SK-N-MC (cell line): ENCODE measurements around the gene NRCAM.

Experiments used
- DNase-seq: peaks from one replicate; pipeline ENCODE4 v3.0.0-alpha.2; 2011; ENCODE audit warnings: low read depth, low spot score
- H3K27ac ChIP-seq: fragments of 200-600 bp; sonication (generic); 2 replicates; pipeline ENCODE4 v1.5.1; 2016; ENCODE audit warnings: mixed run types
- H3K36me3 ChIP-seq: fragments of 200-600 bp; sonication (generic); 2 replicates; pipeline ENCODE4 v1.6.1; 2017; ENCODE audit warnings: antibody characterized with exemption, low read length, mixed read lengths; ENCODE audit not compliant: insufficient read depth
- H3K4me3 ChIP-seq: fragments of 200-600 bp; sonication (generic); 2 replicates; pipeline ENCODE4 v1.5.1; 2016
- H3K9ac ChIP-seq: fragments of 200-600 bp; sonication (generic); 2 replicates; pipeline ENCODE4 v1.8.0; 2017; ENCODE audit warnings: mixed run types, mixed read lengths; ENCODE audit not compliant: insufficient read length
- H3K9me3 ChIP-seq: fragments of 200-600 bp; sonication (generic); 2 replicates; pipeline ENCODE4 v1.6.1; 2017; ENCODE audit warnings: low read depth, mild to moderate bottlenecking, antibody characterized with exemption, low read length, moderate library complexity, mixed read lengths
- EZH2 ChIP-seq: fragments of 200-600 bp; sonication (generic); IDR thresholded peaks from one replicate; pipeline ENCODE4 v1.6.1; 2017; ENCODE audit warnings: antibody characterized with exemption
- FOXP2 ChIP-seq: optimal IDR thresholded peaks from 2 replicates; pipeline ENCODE3; 2011; ENCODE audit warnings: mild to moderate bottlenecking, moderate library complexity; ENCODE audit not compliant: insufficient read depth; ENCODE audit errors: extremely low read length, control extremely low read depth
- POLR2AphosphoS5 ChIP-seq: IDR thresholded peaks from 2 replicates; pipeline ENCODE4 v1.6.1; 2012; ENCODE audit warnings: mild to moderate bottlenecking, low read depth, low read length, borderline replicate concordance

NRCAM gene

DNA sequence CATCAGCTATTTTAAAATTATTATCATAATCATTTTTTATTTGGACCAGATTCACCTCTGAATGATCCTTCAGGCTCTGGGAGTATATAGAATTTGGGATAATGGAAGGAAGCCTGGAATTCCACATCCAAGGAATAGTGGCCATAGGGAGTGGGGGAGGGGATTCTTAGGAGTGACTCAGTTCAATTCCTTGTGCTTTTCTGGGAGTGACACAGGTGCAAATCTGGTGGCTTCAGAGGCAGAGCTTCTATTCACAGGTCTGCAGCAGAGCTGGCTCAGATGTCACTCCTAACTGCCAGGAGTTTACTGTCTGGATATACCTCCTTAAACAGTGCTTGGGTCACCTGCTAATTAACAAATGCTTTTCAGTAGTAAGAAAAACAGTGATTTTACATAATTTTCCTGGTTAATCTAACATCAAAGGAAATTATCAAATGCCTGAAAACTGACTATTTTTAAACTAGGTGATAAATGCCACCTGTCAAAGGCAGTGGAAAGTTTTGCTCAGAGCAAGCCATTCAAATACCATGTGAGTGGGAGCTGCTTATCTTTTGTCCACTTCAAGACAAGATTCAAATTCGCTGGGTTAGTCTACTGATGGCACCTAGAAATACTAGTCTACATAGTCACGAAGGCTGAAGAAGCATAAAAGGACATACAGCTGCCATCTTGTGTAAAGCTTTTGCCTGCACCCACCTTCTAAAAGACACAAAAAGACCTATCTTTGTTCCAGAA is 219.4 kb downstream of the NRCAM start:
- no peaks in the 10 kb centered on the region for H3K36me3 ChIP-seq
- TF ChIP-seq POLR2AphosphoS5 (no peak), EZH2 (no peak), FOXP2 (no peak)
- DNase-seq = no peak
- no peak overlapping the region for H3K27ac ChIP-seq
- H3K9me3 ChIP-seq = no peaks in the 10 kb centered on the region
- H3K9ac ChIP-seq = no peak overlapping the region
- H3K4me3 ChIP-seq = no peak overlapping the region

DNA sequence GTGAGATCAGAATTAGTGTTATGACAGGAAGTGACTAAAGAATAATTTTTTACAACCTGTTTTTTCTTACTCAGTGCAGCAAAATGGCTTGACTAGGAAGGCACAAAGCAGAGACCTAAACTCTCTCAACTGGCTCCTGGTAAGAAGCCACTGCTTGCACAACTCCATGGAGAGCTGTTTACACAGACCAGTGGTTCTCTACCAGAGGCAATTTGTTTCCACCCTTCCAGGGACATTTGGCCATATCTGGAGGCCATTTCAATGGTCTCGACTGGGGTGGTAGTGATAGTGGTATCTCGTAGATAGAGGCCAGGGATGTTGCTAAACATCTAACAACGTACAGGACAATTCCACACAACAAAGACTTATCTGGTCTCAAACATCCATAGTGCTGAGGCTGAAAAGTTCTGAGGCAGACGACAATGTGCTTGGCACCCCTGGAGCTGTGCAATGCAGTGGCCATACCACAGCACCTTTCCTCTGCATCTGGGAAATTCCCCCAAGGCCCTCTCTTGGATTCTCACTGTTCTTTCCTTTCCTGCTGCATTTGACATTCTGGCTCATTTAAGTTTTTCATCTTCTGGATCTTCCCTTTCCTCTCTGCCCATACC is 220.7 kb downstream of the NRCAM start:
- TF ChIP-seq FOXP2 = no peak
- no peak for TF ChIP-seq EZH2
- TF ChIP-seq POLR2AphosphoS5 = no peak
- no peaks in the 10 kb centered on the region for H3K9me3 ChIP-seq
- H3K9ac ChIP-seq = no peak overlapping the region
- DNase-seq = no peak
- no peaks in the 10 kb centered on the region for H3K36me3 ChIP-seq
- 0 out of 2 replicates have a peak overlapping the region, but pooled peaks have one; percentile 14 for H3K27ac ChIP-seq
- no peak overlapping the region for H3K4me3 ChIP-seq

DNA sequence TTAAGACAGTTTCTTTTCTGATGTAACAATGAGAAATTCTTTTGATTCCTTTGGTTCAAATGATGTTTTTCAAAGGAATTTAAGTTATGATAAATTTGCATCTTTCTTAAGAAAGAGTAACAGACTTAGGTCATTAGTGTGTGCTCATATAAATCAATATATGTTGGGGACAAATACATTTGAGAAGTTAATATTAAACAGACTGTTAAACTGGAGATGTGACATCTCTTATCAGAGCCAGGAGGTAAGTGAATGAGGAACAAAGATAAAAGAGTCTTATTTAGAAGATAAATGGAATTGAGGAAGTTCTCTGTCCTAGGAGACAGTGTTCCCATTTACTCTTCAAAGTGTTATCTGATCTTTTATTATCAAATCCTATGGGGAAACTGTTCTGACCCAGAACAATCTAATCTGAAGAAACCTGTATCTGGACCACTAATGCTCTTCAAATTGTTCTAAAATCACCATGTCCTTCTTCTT is 221.2 kb downstream of the NRCAM start:
- TF ChIP-seq POLR2AphosphoS5 (no peak), FOXP2 (no peak)
- Histone ChIP-seq H3K4me3 (no peak overlapping the region), H3K9ac (no peak overlapping the region), H3K36me3 (no peaks in the 10 kb centered on the region), H3K9me3 (no peaks in the 10 kb centered on the region), H3K27ac (0 out of 2 replicates have a peak overlapping the region, but pooled peaks have one; percentile 14)
- DNase-seq = no peak

DNA sequence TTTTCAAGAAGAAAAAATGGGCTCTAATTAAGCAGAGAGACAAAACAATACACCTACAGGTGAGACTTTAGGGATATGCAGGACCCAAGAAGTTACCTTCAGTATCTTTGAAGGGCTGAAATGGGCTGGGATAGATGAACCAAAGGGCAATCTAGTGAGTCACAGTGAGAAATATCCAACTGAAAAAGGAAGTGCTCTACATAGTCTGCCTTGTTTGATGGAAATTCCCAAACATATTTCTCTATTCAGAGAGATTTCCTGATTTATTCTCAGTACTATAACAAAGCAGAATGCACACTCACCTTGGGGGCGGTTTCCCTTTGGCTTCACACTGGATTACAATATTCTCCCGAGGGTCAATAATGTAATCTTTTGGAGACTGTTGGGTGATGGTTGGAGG is 222.0 kb downstream of the NRCAM start:
- no peak overlapping the region for H3K4me3 ChIP-seq
- no peaks in the 10 kb centered on the region for H3K9me3 ChIP-seq
- no peaks in the 10 kb centered on the region for H3K36me3 ChIP-seq
- no peak overlapping the region for H3K27ac ChIP-seq
- TF ChIP-seq FOXP2 = no peak
- TF ChIP-seq POLR2AphosphoS5 = no peak
- no peak for TF ChIP-seq EZH2
- no peak for DNase-seq
- H3K9ac ChIP-seq = no peak overlapping the region

DNA sequence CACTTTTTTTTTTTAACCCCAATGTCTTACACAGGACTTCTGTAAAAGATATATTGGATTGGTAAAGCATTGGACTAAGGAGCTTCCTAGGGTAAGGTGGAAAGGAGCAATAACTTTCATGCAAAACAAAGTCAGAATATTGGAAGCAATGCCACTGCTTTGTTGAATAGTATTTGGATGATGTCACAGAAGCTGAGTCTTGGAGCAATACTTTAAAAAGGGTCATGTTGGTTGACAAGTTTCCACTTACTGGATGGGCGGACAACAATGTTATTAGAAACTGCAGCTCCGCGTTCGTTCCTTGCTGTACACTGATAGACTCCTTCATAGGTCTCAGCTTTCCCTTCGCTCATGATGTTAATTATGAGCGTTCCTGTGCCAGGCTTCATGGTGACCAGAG is 224.2 kb downstream of the NRCAM start:
- Histone ChIP-seq H3K4me3 (no peak overlapping the region), H3K27ac (no peak overlapping the region), H3K9ac (no peak overlapping the region), H3K36me3 (no peaks in the 10 kb centered on the region), H3K9me3 (no peaks in the 10 kb centered on the region)
- no peak for DNase-seq
- TF ChIP-seq EZH2 = no peak
- TF ChIP-seq POLR2AphosphoS5 = no peak
- TF ChIP-seq FOXP2 = no peak

DNA sequence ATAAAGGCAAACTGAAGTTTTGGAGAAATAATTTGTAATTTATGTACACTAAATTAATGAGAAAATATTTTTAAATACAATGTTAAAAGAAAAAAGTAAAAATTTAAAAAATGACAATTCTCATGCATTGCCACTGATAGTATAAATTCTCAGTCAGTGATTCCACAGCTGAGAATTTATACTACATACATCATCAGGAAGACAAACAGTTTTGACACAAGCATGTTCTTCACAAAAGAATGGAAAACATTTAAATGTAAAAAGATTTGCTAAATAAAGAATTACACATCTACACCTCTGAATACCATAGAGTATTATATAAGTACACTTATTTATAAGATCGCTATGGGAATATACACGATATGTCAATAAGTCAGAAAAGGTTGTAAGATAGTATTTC is 225.0 kb downstream of the NRCAM start:
- TF ChIP-seq EZH2 (no peak), POLR2AphosphoS5 (no peak), FOXP2 (no peak)
- Histone ChIP-seq H3K9ac (no peak overlapping the region), H3K4me3 (no peak overlapping the region), H3K9me3 (no peaks in the 10 kb centered on the region), H3K36me3 (no peaks in the 10 kb centered on the region), H3K27ac (no peak overlapping the region)
- no peak for DNase-seq

DNA sequence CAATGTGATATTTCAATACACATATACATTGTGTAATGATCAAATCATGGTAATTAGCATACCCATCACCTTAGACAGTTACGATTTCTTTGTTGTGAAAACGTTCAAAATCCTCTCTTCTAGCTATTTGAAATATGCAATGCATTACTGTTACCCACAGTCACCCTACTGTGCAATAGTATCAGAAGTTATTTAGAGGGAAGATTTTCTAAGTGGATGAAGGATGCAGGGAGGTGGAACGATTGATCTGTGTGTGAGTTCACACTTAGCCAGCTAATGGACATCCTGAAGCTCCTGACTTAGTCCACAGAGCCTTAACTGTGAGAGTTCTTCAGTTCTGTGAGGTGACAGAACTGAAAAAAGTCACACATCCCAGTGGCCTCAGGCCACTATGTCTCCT is 228.9 kb downstream of the NRCAM start:
- no peak overlapping the region for H3K4me3 ChIP-seq
- no peaks in the 10 kb centered on the region for H3K36me3 ChIP-seq
- H3K27ac ChIP-seq = no peak overlapping the region
- no peak for TF ChIP-seq POLR2AphosphoS5
- no peak for TF ChIP-seq FOXP2
- no peak for TF ChIP-seq EZH2
- H3K9ac ChIP-seq = no peak overlapping the region
- DNase-seq = no peak
- H3K9me3 ChIP-seq = no peaks in the 10 kb centered on the region

DNA sequence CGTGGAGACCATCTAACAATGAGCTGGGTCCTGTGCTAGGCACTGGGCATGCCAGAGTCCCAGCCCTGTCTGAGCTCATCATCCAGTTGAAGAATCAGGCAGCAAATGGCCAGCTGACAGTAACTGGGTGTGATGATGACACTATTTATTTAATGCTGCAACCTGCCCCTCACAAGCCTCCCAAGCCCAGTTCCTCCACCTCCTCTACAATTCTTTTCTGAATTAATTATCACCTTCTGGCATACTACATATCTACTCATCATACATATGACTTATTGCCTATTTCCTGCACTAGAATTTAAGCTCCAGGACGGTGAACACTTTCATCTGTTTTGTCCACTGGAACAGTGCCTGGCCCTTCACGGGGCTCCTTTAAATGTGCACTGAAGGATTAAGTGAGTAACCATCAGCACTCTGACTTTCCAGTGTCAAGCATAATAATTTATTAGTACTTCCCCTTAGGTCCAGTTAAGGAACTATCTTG is 229.4 kb downstream of the NRCAM start:
- TF ChIP-seq EZH2 (no peak), FOXP2 (no peak), POLR2AphosphoS5 (no peak)
- H3K36me3 ChIP-seq = no peaks in the 10 kb centered on the region
- no peak for DNase-seq

More for the DNA sequence above, 229.4 kb downstream of the NRCAM start:
- H3K9me3 ChIP-seq = no peaks in the 10 kb centered on the region
- H3K4me3 ChIP-seq = no peak overlapping the region
- no peak overlapping the region for H3K9ac ChIP-seq
- no peak overlapping the region for H3K27ac ChIP-seq
